ENCODE results near the gene GABRB1.
A peak's percentile ranks its signal among the peaks of the same experiment; 100 is the strongest.

The GABRB1 gene

DNA sequence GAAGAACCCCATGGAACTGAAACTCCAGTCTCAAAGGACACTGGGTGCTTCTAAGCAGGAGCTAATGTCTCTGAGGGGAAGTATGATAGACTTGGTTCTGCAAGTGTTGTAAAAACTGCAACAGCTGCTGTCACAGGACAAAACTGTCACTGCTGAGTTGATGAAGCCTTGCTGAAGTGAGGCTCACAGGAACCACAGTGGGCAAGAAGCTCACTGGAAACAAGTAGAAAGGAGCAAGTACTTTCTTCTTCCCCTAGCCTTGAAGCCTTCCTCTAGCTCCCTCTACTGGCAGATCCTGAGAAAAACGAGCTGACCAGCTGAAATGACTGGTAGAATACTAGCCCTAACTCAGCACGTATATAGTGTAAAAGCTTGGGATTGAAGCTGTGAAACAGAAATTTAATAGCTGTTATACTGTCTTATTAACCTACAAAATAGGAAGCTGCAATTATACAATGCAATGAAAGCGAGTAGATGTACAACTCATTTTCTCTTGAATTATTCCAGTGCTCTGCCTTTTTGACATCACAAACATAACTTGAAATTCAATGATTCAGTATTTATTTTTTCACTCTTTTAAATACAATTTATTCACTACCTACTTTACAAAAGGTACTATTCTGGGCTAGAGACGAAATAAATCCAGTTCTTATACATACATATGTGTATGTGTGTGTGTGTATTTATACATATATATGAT, 91.4 kb downstream of the GABRB1 start:
- DNase-seq = peak; percentile 47

DNA sequence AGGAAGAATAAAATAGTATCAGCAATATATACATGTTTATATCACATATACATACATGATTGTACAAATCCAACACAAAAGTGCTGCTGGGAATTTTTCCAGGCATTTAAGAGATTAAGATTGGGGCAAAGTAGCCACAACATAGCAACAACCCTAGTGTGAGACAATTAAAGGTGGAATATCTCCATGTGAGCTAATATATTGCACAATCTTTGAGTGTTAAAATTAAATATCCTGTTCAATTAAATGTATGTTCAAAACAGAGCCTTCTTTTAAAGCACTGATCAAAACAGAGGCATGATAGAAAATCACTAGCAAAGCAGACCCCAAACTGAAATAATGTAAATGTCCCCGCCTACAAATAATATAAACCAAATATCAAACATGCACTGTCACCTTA, 97.6 kb downstream of the GABRB1 start:
- DNase-seq = no peak

DNA sequence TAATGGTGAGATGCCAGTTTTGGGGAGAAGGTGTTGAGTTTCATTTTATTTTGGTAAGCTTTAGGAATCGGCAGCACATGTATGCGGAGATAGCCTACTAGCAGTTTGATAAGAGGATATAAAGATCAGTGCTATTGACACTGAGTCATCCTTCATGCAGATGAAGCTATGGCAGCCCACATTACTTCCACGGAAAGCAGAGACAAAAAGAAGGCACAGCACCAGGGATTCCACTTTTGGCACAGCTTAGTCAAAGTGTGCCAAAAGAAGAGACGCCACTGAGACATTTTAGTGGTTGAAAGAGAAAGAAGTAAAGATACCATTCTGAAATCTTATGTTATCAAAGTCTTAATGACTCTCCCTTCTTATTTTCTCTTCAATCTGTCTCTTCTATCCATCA, 103.8 kb downstream of the GABRB1 start:
- DNase-seq = no peak

DNA sequence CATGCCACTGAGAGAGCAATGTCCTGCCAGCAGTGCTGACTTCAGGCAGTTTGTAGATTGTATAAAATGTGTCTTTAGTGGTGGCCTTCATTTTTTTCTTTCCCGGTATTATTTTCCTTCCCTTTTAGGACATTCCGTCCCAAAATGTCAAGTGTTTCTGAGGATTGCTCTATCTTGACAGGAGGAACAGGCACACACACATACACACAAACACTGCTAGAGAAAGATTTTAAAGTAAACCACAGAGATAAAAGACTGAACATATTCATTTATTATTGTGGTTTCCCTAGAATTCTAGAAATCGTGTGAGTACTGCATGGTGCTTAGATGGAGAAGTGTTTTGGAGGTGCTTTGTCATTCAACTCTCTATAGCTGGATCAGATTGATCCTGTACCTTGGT, 111.9 kb downstream of the GABRB1 start:
- no peak for DNase-seq

DNA sequence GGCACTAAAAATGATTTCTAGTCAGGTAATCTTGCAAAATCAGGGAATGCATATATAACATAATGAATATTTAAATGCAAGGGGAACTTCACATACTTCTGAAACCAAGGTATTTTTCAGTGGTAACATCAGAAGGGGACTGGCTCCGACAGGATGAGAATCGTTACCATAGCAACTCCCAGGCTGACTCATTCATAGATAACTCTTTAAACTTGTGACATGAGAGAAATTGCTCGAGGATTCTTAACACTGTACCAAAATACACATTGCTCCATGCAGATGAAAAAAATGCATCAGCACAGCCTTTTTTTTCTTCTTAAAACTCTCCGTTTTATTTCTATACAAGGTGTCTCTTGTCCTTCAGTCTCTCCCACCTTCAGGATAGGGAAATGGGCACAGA, 114.3 kb downstream of the GABRB1 start:
- DNase-seq = peak; percentile 43

DNA sequence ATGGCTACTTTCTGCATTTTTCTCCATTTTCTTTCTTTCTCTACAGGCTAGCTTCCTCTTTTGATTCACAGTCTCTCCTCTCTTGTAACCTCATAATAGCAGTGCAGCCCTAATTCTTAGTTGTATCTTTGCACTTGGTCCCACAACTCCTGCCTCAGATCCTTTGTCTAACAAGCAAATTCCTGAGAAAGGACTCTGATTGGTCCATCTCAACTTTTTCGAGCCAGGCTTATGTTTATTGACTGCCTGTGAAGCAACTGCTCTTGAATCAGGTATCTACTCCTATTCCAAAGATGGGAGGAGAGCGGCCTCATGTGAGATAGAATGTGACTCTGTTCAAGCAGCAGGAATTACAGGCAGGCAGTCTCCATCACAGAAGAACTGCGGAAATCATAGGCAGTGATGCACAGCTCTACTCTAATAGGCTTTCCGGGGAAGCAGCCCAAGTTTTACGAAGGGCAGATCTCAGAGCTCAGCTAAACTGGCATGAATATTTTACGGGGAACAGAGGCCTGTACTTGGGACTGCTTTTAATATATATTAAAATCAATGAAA, 123.5 kb downstream of the GABRB1 start:
- DNase-seq = no peak

DNA sequence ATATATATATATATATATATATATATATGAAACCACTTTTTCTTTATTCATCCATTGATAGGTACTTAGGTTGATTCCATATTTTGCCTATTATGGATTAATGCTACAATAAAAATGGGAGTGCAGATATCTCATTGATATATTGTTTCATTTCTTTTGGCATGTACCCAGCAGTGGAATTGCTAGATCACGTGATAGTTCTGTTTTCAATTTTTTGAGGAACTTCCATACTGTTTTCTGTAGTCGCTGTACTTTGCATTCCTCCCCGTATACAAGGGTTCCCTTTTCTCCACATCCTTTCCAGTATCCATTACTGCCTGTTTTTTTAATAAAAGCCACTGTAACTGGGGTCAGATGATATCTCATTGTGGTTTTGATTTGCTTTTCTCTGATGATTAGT, 124.6 kb downstream of the GABRB1 start:
- no peak for DNase-seq

DNA sequence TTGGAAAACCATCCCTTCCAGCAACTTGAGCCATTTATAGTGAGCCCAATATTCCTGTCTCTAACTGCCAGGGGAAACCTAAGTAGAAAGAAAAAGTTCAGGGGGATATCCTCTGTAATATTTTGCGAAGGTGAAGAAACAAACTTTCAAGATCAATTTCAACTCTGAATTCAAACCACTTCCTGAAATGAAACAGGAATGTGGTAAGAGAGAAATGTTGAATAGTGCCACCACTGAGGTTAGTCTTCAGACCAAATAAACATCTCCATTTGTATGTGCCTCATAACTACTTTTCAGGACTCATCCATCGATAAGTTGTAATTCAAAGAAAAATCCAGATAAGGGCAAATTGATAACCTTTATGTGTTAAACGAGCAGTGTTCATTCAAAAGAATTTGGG, 128.7 kb downstream of the GABRB1 start:
- no peak for DNase-seq

DNA sequence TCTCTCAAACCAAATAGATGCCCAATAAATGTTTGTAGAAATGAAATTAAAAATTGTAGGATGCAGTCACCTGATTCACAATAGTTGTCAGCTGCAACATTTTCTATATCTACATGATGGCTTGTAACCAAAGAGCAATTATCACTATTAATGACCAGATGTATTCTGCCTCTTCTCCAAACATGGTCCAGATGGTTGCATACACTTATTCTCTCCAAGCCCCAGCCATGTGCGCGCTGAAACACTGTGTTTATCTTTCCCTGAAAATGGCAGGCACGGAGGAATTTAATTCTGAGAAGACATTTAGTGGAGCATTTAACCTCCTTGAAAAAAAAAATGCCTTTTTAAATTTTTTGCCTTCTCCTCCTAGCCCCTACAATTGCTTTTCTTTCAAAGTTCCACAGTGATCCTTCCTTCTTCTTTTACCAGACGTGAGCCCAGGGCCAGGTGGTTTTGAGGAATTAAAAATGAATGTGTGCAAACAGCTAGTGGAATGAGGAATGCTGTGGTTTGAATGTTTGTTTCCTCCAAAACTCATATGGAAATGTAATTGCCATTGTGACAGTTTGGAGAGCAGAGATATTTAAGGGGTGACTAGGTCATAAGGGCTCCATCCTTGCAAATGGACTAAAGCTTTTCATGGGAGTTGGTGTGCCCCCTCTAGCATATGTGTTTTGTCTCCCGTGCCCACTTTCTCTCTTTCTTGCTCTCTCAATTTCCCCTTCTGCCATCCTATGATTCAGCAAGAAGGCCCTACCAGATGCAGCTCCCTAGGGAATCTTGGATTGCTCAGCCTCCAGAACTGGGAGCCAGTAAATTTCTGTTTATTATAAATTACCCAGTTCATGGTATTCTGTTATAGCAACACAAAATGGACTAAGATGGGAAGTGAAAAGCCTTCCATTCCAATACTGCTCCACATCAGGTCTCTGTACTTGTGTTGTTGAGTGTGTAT, 136.0 kb downstream of the GABRB1 start:
- DNase-seq = no peak

DNA sequence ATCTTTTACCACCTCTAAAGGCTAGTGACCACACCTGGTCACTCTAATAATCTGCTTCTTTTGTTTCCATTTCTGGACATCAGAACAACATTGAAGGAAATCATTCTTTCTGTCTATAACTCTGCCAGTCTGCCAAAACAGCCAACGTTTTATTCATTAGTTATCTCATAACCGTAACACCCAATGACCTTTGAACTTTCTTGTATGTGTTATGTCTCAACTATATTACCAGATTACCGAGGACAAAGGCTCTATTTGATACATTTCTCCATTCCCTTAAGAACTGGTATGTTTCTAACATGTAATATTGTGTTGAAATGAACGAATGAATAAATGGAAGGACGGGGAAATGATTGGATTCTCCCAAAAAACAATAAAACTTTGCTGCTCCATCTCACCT, 152.7 kb downstream of the GABRB1 start:
- DNase-seq = no peak

DNA sequence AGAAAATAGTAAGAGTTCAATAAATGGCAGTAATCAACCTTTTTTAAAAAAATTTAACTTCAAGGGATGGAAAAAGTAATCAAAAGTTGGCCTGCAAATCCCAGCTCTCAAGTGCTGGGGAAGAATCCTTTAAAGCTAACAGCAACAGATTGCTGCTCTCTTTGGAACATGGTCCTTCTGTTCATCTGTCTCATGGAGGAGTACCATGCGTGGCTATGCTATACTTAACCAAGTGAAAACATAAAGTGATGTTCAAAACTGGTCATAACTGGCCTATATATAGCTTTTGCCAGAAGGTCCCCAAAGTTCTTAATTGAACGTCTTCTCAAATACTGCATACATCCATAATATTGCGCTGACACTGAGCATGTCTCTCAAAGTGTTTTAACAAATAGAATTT, 154.4 kb downstream of the GABRB1 start:
- DNase-seq = no peak

DNA sequence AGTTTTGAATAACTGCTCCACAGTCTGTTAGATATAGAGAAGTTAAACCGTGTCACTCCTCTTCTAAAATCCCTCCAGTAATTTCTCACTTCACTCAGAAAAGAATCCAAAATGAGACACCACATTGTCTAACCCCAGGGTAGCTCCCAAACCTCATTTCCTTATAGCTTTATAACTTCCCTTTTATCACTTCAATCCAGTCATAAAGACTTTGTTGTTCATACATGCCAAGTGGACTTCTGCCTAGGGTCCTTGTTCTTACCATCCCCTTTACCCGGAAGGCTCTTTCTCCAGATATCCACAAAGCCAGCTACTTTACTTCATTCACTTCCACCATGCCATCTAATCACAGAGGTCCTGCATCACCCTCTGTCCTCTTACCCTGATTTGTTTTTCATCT, 156.2 kb downstream of the GABRB1 start:
- no peak for DNase-seq

DNA sequence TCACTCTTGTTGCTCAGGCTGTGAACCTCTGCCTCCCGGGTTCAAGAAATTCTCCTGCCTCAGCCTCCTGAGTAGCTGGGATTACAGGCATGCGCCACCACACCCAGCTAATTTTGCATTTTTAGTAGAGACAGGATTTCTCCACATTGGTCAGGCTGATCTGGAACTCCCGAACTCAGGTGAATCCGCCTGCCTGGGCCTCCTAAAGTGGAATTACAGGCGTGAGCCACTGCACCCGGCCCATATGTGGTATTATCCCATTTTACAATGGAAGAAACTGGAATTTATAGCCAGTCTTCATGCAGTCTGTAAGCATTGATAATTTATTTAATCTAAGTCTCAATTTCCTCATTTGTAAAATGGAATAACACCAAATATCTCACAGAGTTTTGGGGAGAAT, 161.8 kb downstream of the GABRB1 start:
- DNase-seq = no peak

DNA sequence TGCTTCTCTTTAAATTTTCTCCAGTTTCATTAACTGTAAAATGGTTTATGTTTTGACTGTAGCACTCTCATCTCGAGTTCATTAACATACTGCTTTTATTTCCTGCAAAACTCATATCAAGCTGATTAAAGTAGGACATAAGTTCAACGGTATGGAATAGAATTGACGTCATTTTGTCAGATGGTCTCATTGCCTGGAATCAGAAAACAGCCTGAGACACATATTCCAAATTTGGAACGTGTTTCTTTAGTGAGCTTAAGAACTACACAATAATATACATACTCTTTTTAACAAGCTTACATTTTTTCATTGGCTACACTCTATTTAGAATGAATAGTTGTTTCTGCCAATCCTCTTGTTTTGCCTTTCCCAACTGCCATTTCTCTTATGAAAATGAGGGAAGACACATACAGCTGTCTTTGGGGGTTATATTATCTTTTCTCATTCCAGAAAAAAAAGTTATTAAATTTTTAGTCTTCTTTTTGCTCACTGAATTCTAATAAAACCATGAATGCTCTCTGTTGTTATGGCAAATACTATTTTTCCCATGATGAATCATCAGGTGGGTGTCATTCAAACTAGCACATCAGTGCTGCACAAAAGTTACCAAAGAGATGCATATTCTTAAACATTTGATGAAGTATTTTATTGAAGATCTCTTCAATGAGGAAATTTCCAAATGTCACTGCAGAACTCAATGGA, 162.8 kb downstream of the GABRB1 start:
- no peak for DNase-seq

DNA sequence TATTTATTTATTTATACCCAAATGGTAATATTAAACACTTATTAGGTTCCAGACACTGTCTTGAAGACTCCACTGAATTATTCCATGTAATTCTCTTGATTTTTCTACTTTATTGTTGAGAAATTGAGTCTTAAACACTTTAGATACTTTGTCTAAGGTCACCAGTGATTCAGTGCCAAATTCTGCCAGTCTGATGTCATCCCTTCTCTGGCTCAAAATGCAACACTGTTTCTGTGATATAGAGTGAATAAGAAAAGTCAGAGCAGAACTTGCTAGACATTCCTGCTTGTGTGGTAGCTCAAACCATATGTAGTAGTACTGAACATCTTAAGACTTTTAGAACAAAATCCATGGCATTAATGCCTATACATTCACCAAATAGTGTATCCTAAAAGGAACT, 164.3 kb downstream of the GABRB1 start:
- no peak for DNase-seq

DNA sequence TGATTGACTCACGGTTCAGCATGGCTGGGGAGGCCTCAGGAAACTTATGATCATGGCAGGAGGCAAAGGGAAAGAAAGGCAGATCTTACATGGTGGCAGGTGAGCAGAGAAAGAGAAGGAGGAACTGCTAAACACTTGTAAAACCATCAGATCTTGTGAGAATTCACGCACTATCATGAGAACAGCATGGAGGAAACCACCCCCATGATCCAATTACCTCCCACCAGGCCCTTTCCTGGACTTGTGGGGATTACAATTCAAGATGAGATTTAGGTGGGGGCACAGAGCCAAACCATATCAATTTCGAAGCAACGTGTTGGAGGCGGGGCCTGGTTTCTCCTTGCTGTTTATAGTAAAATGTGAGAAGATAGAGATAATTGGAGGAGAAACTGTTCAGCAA, 167.4 kb downstream of the GABRB1 start:
- no peak for DNase-seq

DNA sequence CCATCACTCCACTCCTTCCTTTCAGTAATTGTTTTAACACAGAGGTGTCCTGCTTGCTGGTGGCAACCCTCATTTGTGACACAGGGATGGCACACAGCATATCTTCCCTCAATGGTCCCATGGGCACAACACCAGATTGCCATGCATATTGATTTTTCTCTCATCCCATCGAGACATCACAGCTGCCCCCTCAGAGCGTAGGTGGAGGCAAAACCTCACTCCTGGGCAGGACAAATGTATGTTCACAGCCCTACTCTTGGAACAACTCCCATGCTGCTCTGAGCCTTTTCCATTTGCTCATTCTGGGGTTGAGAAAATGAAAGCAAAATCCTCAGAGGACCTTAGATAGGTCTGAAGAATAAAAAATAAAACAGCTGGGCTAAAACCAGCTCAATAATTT, 172.2 kb downstream of the GABRB1 start:
- no peak for DNase-seq

DNA sequence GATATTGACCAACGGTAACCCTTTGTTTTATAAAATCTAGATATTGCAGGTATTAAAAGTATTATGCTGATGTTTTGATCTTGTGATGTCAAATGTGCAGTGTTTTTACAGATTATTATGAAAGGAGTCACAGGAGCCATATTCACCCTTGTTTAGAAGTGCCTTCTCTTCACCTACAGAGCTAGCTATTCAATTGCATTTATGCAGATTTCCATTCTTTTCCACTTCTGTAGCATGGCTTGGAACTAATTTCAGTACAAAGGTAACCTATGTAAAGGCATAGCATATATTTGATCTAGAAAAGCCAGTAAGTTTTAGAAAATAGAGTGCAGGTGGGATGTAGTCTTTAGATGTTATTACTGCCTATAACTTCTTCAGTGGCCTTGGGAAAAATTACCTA, 176.2 kb downstream of the GABRB1 start:
- no peak for DNase-seq

DNA sequence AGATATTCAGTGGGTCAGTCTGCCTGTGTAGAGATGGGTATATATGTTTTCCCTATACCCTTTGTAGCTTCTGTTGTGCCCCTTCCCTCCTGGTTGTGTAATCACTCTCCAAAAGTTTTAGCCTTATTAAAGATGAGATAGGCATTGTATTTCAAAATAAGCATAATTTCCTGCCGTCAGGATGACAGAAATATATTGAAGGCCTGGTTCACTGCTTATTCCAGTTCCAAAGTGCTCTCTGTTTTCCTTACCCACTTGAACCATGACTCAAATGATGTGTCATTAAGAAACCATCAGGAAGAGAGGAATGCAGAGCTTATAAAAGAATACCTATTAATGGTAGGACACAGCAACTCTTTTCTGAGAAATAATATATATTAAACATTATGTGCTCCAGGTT, 178.5 kb downstream of the GABRB1 start:
- DNase-seq = peak; percentile 20

DNA sequence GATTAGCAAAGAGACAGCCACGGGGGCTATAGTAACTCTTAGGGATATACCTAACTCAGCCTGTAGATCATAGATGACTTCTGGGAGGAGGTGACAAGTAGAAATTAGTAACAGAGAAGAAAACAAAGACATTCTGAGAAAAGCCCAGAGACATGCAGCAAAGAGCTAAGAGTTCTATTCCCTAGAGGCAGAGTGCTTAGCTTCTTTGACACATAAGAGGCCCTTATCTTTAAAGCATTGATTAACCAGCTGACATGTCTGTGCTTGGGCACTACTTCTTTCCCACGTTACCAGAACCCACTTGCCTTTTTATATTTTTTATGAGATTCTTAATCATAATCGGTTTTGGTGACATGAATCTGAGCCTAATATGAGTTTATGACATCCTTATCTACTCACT, 179.5 kb downstream of the GABRB1 start:
- DNase-seq = no peak

DNA sequence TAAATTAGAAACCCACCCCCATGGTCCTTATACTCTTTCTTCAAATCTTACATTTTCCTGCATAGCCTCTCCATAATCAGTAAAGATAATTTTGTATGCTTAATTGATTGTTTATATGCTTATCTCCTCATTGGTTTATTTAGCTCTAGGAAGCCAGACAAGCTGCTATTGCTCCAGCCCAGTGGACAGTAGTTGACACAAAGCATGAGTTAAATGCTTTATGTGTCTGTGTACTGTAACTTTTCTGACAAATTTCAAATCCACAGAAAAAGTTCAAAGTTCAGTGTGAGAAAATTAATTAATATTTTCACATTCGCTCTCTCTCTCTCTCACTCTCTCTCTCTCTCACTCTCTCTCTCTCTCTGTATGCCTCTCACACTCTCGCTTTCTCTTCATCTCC, 181.7 kb downstream of the GABRB1 start:
- DNase-seq = no peak

DNA sequence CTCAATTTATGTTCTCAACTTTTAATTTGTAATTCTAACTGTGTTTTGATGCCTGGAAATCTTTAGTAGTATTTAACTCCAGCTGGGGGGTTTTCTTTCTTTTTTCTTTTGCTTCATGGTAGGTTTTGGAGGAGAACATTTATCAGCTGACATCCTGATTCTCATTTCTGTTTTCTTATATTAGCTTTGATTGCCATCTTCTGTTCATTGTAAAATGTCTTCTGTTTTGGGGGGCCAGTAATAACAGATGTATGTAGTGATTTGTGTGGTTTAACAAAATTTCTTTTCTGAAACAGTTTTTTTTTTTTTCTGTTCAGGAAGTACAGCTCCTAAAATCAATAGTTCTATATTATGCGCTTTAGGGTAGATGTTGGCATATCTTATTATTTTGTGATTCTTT, 182.2 kb downstream of the GABRB1 start:
- no peak for DNase-seq

DNA sequence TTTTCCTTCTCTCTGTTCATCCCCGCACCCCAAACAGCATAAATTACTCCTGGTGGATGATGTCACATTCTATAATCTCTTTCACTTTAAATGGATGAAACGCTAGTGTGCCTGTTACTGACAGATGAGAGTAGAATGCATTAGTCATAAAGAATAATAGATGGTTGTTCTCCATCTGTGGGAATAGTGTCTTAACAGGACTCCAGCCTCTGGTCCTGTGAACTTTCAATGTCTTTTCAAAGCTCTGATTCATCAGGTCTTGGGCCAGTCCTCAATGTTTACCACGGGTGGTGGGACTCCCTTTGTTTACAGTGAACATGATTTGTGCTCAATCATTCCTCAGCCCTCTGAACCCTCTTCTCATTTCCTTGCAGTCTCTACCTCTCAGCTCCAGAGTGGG, 182.6 kb downstream of the GABRB1 start:
- DNase-seq = peak; percentile 74

DNA sequence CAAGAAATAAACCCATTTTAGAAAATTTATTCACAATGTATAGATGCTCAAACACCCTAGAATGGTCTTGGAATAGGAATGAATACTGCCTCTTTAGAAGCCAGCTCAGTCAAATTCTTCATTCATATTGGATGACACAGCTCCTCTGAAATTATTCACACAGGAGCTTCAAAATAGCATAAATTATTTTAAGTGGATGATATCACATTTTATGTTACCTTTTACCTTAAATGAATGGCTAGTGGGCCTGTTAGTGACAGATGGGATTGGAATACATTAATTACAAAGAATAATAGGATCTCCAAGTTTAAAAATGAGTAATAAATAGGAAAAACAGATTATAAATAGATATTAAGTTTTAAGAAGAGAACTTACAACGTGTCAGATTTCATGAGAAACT, 184.4 kb downstream of the GABRB1 start:
- DNase-seq = no peak

Data from amniotic stem cell (primary cell).